H9 (cell line): ENCODE data around the gene ANGEL1. TPM values are rescaled to one million over a fixed set of nuclear protein-coding genes. Genes with fewer than 3 reads are reported as not detected.

ENCODE experiments used
- DNase-seq: peaks from one replicate; pipeline ENCODE4 v3.0.0-alpha.2; 2017
- H2AFZ ChIP-seq: one replicate; pipeline ENCODE4 v1.6.1; 2013; ENCODE audit warnings: mild to moderate bottlenecking, low read length, control low read depth, moderate library complexity
- H2AK5ac ChIP-seq: 2 replicates; pipeline ENCODE4 v1.6.1; 2013; ENCODE audit warnings: low read length, control low read depth, mixed read lengths; ENCODE audit not compliant: insufficient read length
- H2BK120ac ChIP-seq: one replicate; pipeline ENCODE4 v1.6.1; 2013; ENCODE audit warnings: low read depth, mild to moderate bottlenecking, low read length, control low read depth, inconsistent platforms; ENCODE audit not compliant: poor library complexity, severe bottlenecking
- H2BK12ac ChIP-seq: 2 replicates; pipeline ENCODE4 v1.6.1; 2013; ENCODE audit warnings: low read length, control low read depth, mixed read lengths, low read depth; ENCODE audit not compliant: insufficient read length
- H2BK15ac ChIP-seq: 2 replicates; pipeline ENCODE4 v1.6.1; 2013; ENCODE audit warnings: low read depth, low read length, control low read depth
- H2BK20ac ChIP-seq: one replicate; pipeline ENCODE4 v1.6.1; 2013; ENCODE audit warnings: low read depth, mild to moderate bottlenecking, low read length, control low read depth, inconsistent platforms; ENCODE audit not compliant: poor library complexity, severe bottlenecking
- H2BK5ac ChIP-seq: 2 replicates; pipeline ENCODE4 v1.6.1; 2013; ENCODE audit warnings: low read length, control low read depth, mixed read lengths; ENCODE audit not compliant: insufficient read length
- H3K14ac ChIP-seq: 2 replicates; pipeline ENCODE4 v1.6.1; 2013; ENCODE audit warnings: low read length, control low read depth; ENCODE audit not compliant: insufficient read depth
- H3K18ac ChIP-seq: 2 replicates; pipeline ENCODE4 v1.6.1; 2013; ENCODE audit warnings: low read depth, mild to moderate bottlenecking, mixed read lengths, low read length, control low read depth; ENCODE audit not compliant: insufficient read length
- H3K23ac ChIP-seq: 2 replicates; pipeline ENCODE4 v1.6.1; 2013; ENCODE audit warnings: low read length, control low read depth, mixed read lengths, low read depth; ENCODE audit not compliant: insufficient read length
- H3K23me2 ChIP-seq: 2 replicates; pipeline ENCODE4 v1.6.1; 2013; ENCODE audit warnings: low read depth, mild to moderate bottlenecking, mixed read lengths, low read length, control low read depth; ENCODE audit not compliant: insufficient read length, poor library complexity, severe bottlenecking
- H3K27ac ChIP-seq: 2 replicates; pipeline ENCODE4 v1.5.1; 2013; ENCODE audit warnings: low read length, control low read depth, mixed read lengths, low read depth; ENCODE audit not compliant: insufficient read length
- H3K27me3 ChIP-seq: 2 replicates; pipeline ENCODE4 v1.6.1; 2013; ENCODE audit warnings: low read length, control low read depth, inconsistent platforms; ENCODE audit not compliant: insufficient read depth
- H3K4ac ChIP-seq: 2 replicates; pipeline ENCODE4 v1.6.1; 2013; ENCODE audit warnings: low read depth, mild to moderate bottlenecking, control low read depth, inconsistent platforms, low read length, moderate library complexity
- H3K4me1 ChIP-seq: 2 replicates; pipeline ENCODE4 v1.6.1; 2013; ENCODE audit warnings: low read length, control low read depth, inconsistent platforms; ENCODE audit not compliant: insufficient read depth
- H3K4me2 ChIP-seq: 2 replicates; pipeline ENCODE4 v1.6.1; 2013; ENCODE audit warnings: low read length, control low read depth, mixed read lengths; ENCODE audit not compliant: insufficient read length, insufficient read depth
- H3K56ac ChIP-seq: 2 replicates; pipeline ENCODE4 v1.6.1; 2013; ENCODE audit warnings: low read depth, mild to moderate bottlenecking, mixed read lengths, low read length, control low read depth; ENCODE audit not compliant: insufficient read length
- H3K79me1 ChIP-seq: 2 replicates; pipeline ENCODE4 v1.6.1; 2013; ENCODE audit warnings: low read depth, mild to moderate bottlenecking, moderate library complexity, low read length, control low read depth, inconsistent platforms; ENCODE audit not compliant: insufficient read depth, poor library complexity, severe bottlenecking
- H3K79me2 ChIP-seq: 2 replicates; pipeline ENCODE4 v1.6.1; 2013; ENCODE audit warnings: low read length, control low read depth, inconsistent platforms; ENCODE audit not compliant: insufficient read depth
- H3K9ac ChIP-seq: 2 replicates; pipeline ENCODE4 v1.6.1; 2013; ENCODE audit warnings: low read length, control low read depth, mixed read lengths; ENCODE audit not compliant: insufficient read length; ENCODE audit errors: extremely low read depth
- H3K9me3 ChIP-seq: one replicate; pipeline ENCODE4 v1.6.1; 2013; ENCODE audit warnings: low read depth, low read length, inconsistent platforms; ENCODE audit not compliant: control insufficient read depth
- H3T11ph ChIP-seq: one replicate; pipeline ENCODE4 v1.6.1; 2013; ENCODE audit warnings: mild to moderate bottlenecking, low read length, control low read depth, inconsistent platforms
- H4K20me1 ChIP-seq: one replicate; pipeline ENCODE4 v1.6.1; 2013; ENCODE audit not compliant: control insufficient read depth, insufficient read length, insufficient read depth
- H4K5ac ChIP-seq: 2 replicates; pipeline ENCODE4 v1.6.1; 2013; ENCODE audit warnings: low read depth, mild to moderate bottlenecking, mixed read lengths, low read length, control low read depth; ENCODE audit not compliant: insufficient read length
- H4K8ac ChIP-seq: replicated peaks from 2 replicates; pipeline ENCODE4 v1.6.1; 2013; ENCODE audit warnings: low read length, control low read depth, mixed read lengths, low read depth; ENCODE audit not compliant: insufficient read length
- H4K91ac ChIP-seq: 2 replicates; pipeline ENCODE4 v1.6.1; 2013; ENCODE audit warnings: low read depth, mild to moderate bottlenecking, moderate library complexity, mixed read lengths, low read length, control low read depth; ENCODE audit not compliant: insufficient read length
- H3K27ac Mint-ChIP-seq, 3 experiments: 2 replicates in 2 of 3; 3 replicates in 1 of 3; pipeline ENCODE4 v1.8.0; 2020 to 2021; ENCODE audit warnings: mixed read lengths in 3 of 3, mild to moderate bottlenecking in 1 of 3, moderate library complexity in 1 of 3
- H3K27me3 Mint-ChIP-seq: 2 replicates; pipeline ENCODE4 v1.8.0; 2021; ENCODE audit warnings: low read depth, mild to moderate bottlenecking, moderate library complexity, mixed read lengths
- H3K36me3 Mint-ChIP-seq, 3 experiments: 2 replicates in 2 of 3; 3 replicates in 1 of 3; pipeline ENCODE4 v1.8.0; 2020 to 2021; ENCODE audit warnings: low read depth in 3 of 3, mixed read lengths in 3 of 3; ENCODE audit not compliant: insufficient read depth in 1 of 3
- H3K4me1 Mint-ChIP-seq, 2 experiments: 2 replicates each; pipeline ENCODE4 v1.8.0; 2020; ENCODE audit warnings: mixed read lengths in 2 of 2
- H3K4me3 Mint-ChIP-seq, 2 experiments: 2 replicates in 1 of 2; 3 replicates in 1 of 2; pipeline ENCODE4 v1.8.0; 2020 to 2021; ENCODE audit warnings: mild to moderate bottlenecking in 2 of 2, mixed read lengths in 2 of 2, moderate library complexity in 1 of 2
- H3K9me3 Mint-ChIP-seq, 2 experiments: 2 replicates in 1 of 2; 3 replicates in 1 of 2; pipeline ENCODE4 v1.8.0; 2020; ENCODE audit warnings: mild to moderate bottlenecking in 2 of 2, mixed read lengths in 2 of 2, moderate library complexity in 1 of 2
- WGBS: extraction: QIAGEN DNeasy Blood & Tissue Kit; methylation state at CpG from one replicate; pipeline ENCODE4 v1.1.7; 2013; ENCODE audit warnings: missing lambda C conversion rate, low lambda C conversion rate, mixed read lengths; ENCODE audit not compliant: insufficient read length; ENCODE audit errors: extremely low coverage; 5-methylcytosine and 5-hydroxymethylcytosine counted together
- total RNA-seq: library from RNA; stranded (reverse); gene quantifications from 2 replicates; pipeline ENCODE4 v1.2.1, GENCODE V29; 2021
- TF ChIP-seq, protein P1 (sequence below): fragments of 200-600 bp; sonication (generic); conservative IDR thresholded peaks from 3 replicates; pipeline ENCODE4 v1.8.0; 2021; ENCODE audit warnings: antibody characterized with exemption, mild to moderate bottlenecking

Gene ANGEL1
- total RNA-seq, 1 experiment from 2014 or later: 21.5 TPM

- no peak overlapping the region for H2BK12ac ChIP-seq
- H2BK5ac ChIP-seq: no peak overlapping the region
- no peak overlapping the region for H2BK15ac ChIP-seq
- H2AFZ ChIP-seq: no peak overlapping the region
- H3K4me3 Mint-ChIP-seq: no peak overlapping the region; a peak in 1 of 5 replicates
- no peak overlapping the region for H3T11ph ChIP-seq
- peak overlapping the region in 1 of 3 experiments; percentile 21; a peak in 1 of 7 replicates for H3K27ac Mint-ChIP-seq
- H3K4me1 ChIP-seq: peaks cover 3% of the 10 kb centered on the region; the same call in 1 of the 2 replicates
- H3K4me2 ChIP-seq: no peak overlapping the region
- H2AK5ac ChIP-seq: no peak overlapping the region
- no peaks in the 10 kb centered on the region for H3K9me3 ChIP-seq
- H3K23me2 ChIP-seq: no peaks in the 10 kb centered on the region
- H3K56ac ChIP-seq: no peak overlapping the region
- TF ChIP-seq, protein P1, sequence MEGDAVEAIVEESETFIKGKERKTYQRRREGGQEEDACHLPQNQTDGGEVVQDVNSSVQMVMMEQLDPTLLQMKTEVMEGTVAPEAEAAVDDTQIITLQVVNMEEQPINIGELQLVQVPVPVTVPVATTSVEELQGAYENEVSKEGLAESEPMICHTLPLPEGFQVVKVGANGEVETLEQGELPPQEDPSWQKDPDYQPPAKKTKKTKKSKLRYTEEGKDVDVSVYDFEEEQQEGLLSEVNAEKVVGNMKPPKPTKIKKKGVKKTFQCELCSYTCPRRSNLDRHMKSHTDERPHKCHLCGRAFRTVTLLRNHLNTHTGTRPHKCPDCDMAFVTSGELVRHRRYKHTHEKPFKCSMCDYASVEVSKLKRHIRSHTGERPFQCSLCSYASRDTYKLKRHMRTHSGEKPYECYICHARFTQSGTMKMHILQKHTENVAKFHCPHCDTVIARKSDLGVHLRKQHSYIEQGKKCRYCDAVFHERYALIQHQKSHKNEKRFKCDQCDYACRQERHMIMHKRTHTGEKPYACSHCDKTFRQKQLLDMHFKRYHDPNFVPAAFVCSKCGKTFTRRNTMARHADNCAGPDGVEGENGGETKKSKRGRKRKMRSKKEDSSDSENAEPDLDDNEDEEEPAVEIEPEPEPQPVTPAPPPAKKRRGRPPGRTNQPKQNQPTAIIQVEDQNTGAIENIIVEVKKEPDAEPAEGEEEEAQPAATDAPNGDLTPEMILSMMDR: no peak
- H3K14ac ChIP-seq: no peak overlapping the region
- no peaks in the 10 kb centered on the region for H3K27me3 ChIP-seq
- no peak overlapping the region for H4K91ac ChIP-seq
- H3K4ac ChIP-seq: no peak overlapping the region
- no peak overlapping the region for H4K8ac ChIP-seq
- no peak overlapping the region for H3K18ac ChIP-seq
- DNase-seq: no peak
- no peaks in the 10 kb centered on the region; a peak in 1 of 5 replicates for H3K9me3 Mint-ChIP-seq
- no peaks in the 10 kb centered on the region for H3K79me1 ChIP-seq
- no CpG with 5 or more reads among the region's 10 CpGs for WGBS
- no peak overlapping the region for H3K23ac ChIP-seq
- H3K36me3 Mint-ChIP-seq: no peaks in the 10 kb centered on the region
- peaks cover 33 to 35% of the 10 kb centered on the region in 2 experiments for H3K4me1 Mint-ChIP-seq
- no peak overlapping the region for H2BK20ac ChIP-seq
- H3K79me2 ChIP-seq: no peaks in the 10 kb centered on the region
- no peaks in the 10 kb centered on the region for H4K20me1 ChIP-seq
- H4K5ac ChIP-seq: no peak overlapping the region
- H3K27ac ChIP-seq: no peak overlapping the region
- H2BK120ac ChIP-seq: no peak overlapping the region
- H3K27me3 Mint-ChIP-seq: peaks cover 14% of the 10 kb centered on the region
- no peak overlapping the region for H3K9ac ChIP-seq
These were observed 49.0 kb upstream of the ANGEL1 start for GRCh38 chr14:76861574-76862255.
